ENCODE measurements around the gene C15orf39. TPM values are rescaled to one million over a fixed set of nuclear protein-coding genes. Genes with fewer than 3 reads are reported as not detected.
"Not testable (repeated sequence)": the region's sequence is repeated elsewhere in the genome, so short reads cannot be mapped to it uniquely, and the experiment has no call there.

Gene C15orf39
- total RNA-seq, 1 experiment from 2014 or later = 28.9 TPM

- POLR2A ChIA-PET (ENCODE audit: low non-redundant PET) = no interaction called here
- H3K4me3 ChIP-seq (ENCODE audit: low read depth, low read length, poor library complexity, severe bottlenecking) = no peak overlapping the region
- intact Hi-C loops (cut with micrococcal nuclease; ENCODE audit: unreplicated experiment) = no loop called here
- CTCF ChIA-PET = no interaction called here
- H3K27ac ChIP-seq (ENCODE audit: low read depth, low read length, poor library complexity, severe bottlenecking) = no peak overlapping the region
- BruUV-seq (replicated peaks) = no TSS peak
- H3K4me1 ChIP-seq (ENCODE audit: insufficient read depth, low read length, poor library complexity, severe bottlenecking) = no peaks in the 10 kb centered on the region
- no peaks in the 10 kb centered on the region for H3K9me3 ChIP-seq (ENCODE audit: low read depth, low read length, poor library complexity, severe bottlenecking)
- no peak for TF ChIP-seq EZH2 (IDR thresholded peaks at IDR 0.05; ENCODE audit: borderline replicate concordance, low read depth, low read length, poor library complexity, severe bottlenecking)
- TF ChIP-seq, protein P1, sequence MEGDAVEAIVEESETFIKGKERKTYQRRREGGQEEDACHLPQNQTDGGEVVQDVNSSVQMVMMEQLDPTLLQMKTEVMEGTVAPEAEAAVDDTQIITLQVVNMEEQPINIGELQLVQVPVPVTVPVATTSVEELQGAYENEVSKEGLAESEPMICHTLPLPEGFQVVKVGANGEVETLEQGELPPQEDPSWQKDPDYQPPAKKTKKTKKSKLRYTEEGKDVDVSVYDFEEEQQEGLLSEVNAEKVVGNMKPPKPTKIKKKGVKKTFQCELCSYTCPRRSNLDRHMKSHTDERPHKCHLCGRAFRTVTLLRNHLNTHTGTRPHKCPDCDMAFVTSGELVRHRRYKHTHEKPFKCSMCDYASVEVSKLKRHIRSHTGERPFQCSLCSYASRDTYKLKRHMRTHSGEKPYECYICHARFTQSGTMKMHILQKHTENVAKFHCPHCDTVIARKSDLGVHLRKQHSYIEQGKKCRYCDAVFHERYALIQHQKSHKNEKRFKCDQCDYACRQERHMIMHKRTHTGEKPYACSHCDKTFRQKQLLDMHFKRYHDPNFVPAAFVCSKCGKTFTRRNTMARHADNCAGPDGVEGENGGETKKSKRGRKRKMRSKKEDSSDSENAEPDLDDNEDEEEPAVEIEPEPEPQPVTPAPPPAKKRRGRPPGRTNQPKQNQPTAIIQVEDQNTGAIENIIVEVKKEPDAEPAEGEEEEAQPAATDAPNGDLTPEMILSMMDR (conservative IDR thresholded peaks at IDR 0.05; ENCODE audit: low read depth, low read length) = no peak
- DNase-seq (ENCODE audit: low spot score) = no peak
- H3K27me3 ChIP-seq (replicated peaks; ENCODE audit: insufficient read depth, low read depth, low read length, poor library complexity) = no peaks in the 10 kb centered on the region
- no peaks in the 10 kb centered on the region for H3K36me3 ChIP-seq (ENCODE audit: insufficient read depth, low read length, poor library complexity, severe bottlenecking)
These were observed 39.7 kb upstream of the C15orf39 start for GRCh38 chr15:75161917-75162414.

- TF ChIP-seq, protein P1 (conservative IDR thresholded peaks at IDR 0.05; ENCODE audit: low read depth, low read length) = no peak
- TF ChIP-seq EZH2 (IDR thresholded peaks at IDR 0.05; ENCODE audit: borderline replicate concordance, low read depth, low read length, poor library complexity, severe bottlenecking) = no peak
- ChIA-PET CTCF (no interaction called here), POLR2A (ENCODE audit: low non-redundant PET) (no interaction called here)
- Histone ChIP-seq H3K36me3 (ENCODE audit: insufficient read depth, low read length, poor library complexity, severe bottlenecking) (no peaks in the 10 kb centered on the region), H3K4me3 (ENCODE audit: low read depth, low read length, poor library complexity, severe bottlenecking) (no peak overlapping the region), H3K27me3 (replicated peaks; ENCODE audit: insufficient read depth, low read depth, low read length, poor library complexity) (no peaks in the 10 kb centered on the region), H3K27ac (ENCODE audit: low read depth, low read length, poor library complexity, severe bottlenecking) (no peak overlapping the region), H3K4me1 (ENCODE audit: insufficient read depth, low read length, poor library complexity, severe bottlenecking) (no peaks in the 10 kb centered on the region), H3K9me3 (ENCODE audit: low read depth, low read length, poor library complexity, severe bottlenecking) (no peaks in the 10 kb centered on the region)
- BruUV-seq (replicated peaks) = no TSS peak
- no peak for DNase-seq (ENCODE audit: low spot score)
- intact Hi-C loops (cut with micrococcal nuclease; ENCODE audit: unreplicated experiment) = no loop called here
These were observed 38.5 kb upstream of the C15orf39 start for GRCh38 chr15:75163150-75163564.

GRCh38 chr15:75164625-75165350 lies 36.9 kb upstream of the C15orf39 start:
- POLR2A ChIA-PET (ENCODE audit: low non-redundant PET) = no interaction called here
- intact Hi-C loops (cut with micrococcal nuclease; ENCODE audit: unreplicated experiment) = no loop called here
- no peak for DNase-seq (ENCODE audit: low spot score)
- TF ChIP-seq EZH2 (IDR thresholded peaks at IDR 0.05; ENCODE audit: borderline replicate concordance, low read depth, low read length, poor library complexity, severe bottlenecking) = no peak
- TF ChIP-seq, protein P1 (conservative IDR thresholded peaks at IDR 0.05; ENCODE audit: low read depth, low read length) = no peak
- CTCF ChIA-PET = no interaction called here
- no peaks in the 10 kb centered on the region for H3K27me3 ChIP-seq (replicated peaks; ENCODE audit: insufficient read depth, low read depth, low read length, poor library complexity)
- H3K9me3 ChIP-seq (ENCODE audit: low read depth, low read length, poor library complexity, severe bottlenecking) = no peaks in the 10 kb centered on the region
- no peak overlapping the region for H3K27ac ChIP-seq (ENCODE audit: low read depth, low read length, poor library complexity, severe bottlenecking)
- BruUV-seq (replicated peaks) = no TSS peak
- no peaks in the 10 kb centered on the region for H3K4me1 ChIP-seq (ENCODE audit: insufficient read depth, low read length, poor library complexity, severe bottlenecking)
- no peak overlapping the region for H3K4me3 ChIP-seq (ENCODE audit: low read depth, low read length, poor library complexity, severe bottlenecking)
- no peaks in the 10 kb centered on the region for H3K36me3 ChIP-seq (ENCODE audit: insufficient read depth, low read length, poor library complexity, severe bottlenecking)

- BruUV-seq (replicated peaks); POLR2A ChIA-PET (ENCODE audit: low non-redundant PET); H3K4me3 ChIP-seq (ENCODE audit: low read depth, low read length, poor library complexity, severe bottlenecking); H3K27me3 ChIP-seq (replicated peaks; ENCODE audit: insufficient read depth, low read depth, low read length, poor library complexity); CTCF ChIA-PET; DNase-seq (ENCODE audit: low spot score); intact Hi-C loops (cut with micrococcal nuclease; ENCODE audit: unreplicated experiment); H3K36me3 ChIP-seq (ENCODE audit: insufficient read depth, low read length, poor library complexity, severe bottlenecking); H3K9me3 ChIP-seq (ENCODE audit: low read depth, low read length, poor library complexity, severe bottlenecking); H3K4me1 ChIP-seq (ENCODE audit: insufficient read depth, low read length, poor library complexity, severe bottlenecking); H3K27ac ChIP-seq (ENCODE audit: low read depth, low read length, poor library complexity, severe bottlenecking): not testable (repeated sequence)
These were observed 35.1 kb upstream of the C15orf39 start for GRCh38 chr15:75166489-75167063.
